Measurements from ENCODE around the gene TNIP2.

GRCh38 chr4:2699534-2699933 lies 56.6 kb downstream of the TNIP2 start:
- TF ChIP-seq CTCF (IDR thresholded peaks at IDR 0.05) (no peak), EZH2 (IDR thresholded peaks at IDR 0.05; ENCODE audit: borderline replicate concordance, insufficient read depth, low read depth, low read length, poor library complexity, severe bottlenecking) (no peak)
